ENCODE measurements around the gene TRMT1L.

GRCh38 chr1:185139246-185139645, 17.5 kb downstream of the TRMT1L start:
- TF ChIP-seq CTCF (IDR thresholded peaks at IDR 0.05; ENCODE audit: insufficient read depth, low read length) (no peak), GABPA (IDR thresholded peaks at IDR 0.05; ENCODE audit: low read depth) (no peak), REST (IDR thresholded peaks at IDR 0.05; ENCODE audit: insufficient replicate concordance, low read depth) (no peak), POLR2AphosphoS5 (IDR thresholded peaks at IDR 0.05; ENCODE audit: low read depth) (no peak)

Data from HL-60 (cell line).